Activated CD4-positive, alpha-beta T cell treated with anti-CD3 and anti-CD28 coated beads, Interleukin-2, amount 50 U/mL, for 4 hours (primary cell): Measurements from ENCODE around the gene RELA.
"Not testable (repeated sequence)": the region's sequence is repeated elsewhere in the genome, so short reads cannot be mapped to it uniquely, and the experiment has no call there.

ENCODE experiments used
- DNase-seq, 2 experiments: peaks; one replicate each; pipeline ENCODE4 v3.0.0-alpha.2; 2020

Gene RELA

GRCh38 chr11:65646958-65647701, 15.6 kb downstream of the RELA start:
- no peak for DNase-seq

DNA sequence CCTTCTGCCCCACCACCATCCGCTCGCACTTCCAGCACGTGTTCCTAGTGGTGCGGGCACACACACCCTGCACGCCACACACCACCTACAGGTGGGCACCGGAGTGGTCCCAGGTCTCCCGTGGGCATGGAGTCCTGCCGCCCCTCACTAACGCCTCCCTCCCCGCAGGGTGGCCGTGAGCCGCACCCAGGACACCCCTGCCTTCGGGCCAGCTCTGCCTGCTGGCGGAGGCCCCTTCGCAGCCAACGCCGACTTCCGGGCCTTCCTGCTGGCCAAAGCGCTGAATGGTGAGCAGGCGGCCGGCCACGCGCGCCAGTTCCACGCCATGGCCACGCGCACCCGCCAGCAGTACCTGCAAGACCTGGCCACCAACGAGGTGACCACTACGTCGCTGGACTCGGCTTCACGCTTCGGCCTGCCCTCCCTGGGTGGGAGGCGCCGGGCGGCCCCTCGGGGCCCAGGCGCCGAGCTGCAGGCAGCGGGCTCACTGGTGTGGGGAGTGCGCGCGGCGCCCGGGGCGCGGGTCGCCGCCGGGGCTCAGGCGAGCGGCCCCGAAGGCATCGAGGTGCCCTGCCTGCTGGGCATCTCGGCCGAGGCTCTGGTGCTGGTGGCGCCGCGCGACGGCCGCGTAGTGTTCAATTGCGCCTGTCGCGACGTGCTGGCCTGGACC, 16.3 kb downstream of the RELA start:
- DNase-seq, result no peak

GRCh38 chr11:65645710-65646109, 17.0 kb downstream of the RELA start:
- DNase-seq, result no peak

DNA sequence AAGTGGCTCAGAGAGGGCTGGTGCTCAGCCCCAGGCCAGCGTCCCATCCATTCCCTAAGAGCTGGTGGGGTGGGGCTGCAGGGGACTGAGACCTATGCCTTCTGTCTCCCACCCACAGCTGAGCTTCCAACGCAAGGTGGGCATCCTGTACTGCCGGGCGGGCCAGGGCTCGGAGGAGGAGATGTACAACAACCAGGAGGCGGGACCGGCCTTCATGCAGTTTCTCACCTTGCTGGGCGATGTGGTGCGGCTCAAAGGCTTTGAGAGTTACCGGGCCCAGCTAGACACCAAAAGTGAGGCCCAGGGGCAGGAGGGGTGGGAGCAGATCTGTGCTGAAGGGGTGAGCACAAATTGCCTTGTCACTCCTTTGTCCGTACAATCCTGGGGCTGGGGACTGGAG, 17.9 kb downstream of the RELA start:
- DNase-seq, result no peak

DNA sequence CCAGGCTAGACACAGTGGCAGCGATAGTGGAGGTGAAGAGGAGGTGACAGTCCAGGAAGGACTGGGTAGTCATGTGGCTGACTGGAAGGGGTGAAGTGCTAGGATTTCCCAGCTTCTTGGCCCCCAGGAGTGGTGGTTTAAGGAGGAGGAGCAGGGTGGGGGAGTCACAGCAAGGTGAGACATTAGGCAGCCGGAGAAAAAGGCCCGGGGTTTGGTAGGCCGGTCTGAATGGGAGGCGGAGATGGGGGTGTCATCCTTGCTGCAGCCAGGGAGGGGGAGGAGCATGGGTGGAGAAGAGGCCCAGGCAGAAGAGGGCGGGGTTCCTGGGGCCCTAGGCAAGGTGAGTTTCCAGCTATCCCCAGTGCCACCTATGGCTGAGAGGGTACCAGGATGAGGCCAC, 18.7 kb downstream of the RELA start:
- DNase-seq, result no peak

DNA sequence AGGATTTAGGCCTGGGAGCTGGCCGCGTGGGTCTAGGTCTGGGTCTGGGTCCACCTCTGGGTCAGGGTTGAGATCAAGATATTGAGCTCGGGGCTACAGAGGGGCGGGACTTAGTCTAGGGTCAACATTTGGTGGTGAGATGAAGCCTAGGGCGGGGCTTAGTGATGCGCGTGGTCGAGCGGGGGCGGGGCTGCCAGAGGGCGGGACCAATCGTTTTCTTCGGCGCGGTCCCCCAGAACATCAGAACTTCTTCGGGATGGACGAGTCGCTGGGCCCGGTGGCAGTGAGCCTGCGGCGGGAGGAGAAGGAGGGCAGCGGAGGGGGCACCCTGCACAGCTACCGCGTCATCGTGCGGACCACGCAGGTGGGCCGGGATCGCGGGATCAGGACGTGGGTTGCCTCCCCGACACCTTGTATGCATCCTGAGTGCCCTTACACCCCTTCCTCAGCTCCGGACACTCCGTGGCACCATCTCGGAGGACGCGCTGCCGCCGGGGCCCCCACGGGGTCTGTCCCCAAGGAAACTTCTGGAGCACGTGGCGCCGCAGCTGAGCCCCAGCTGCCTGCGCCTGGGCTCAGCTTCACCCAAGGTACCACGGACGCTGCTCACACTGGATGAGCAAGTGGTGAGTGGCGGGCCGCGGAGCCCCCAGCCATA, 20.6 kb downstream of the RELA start:
- DNase-seq, result no peak

GRCh38 chr11:65641297-65642013, 21.3 kb downstream of the RELA start:
- no peak for DNase-seq

GRCh38 chr11:65640483-65641296, 22.0 kb downstream of the RELA start:
- DNase-seq, result no peak

GRCh38 chr11:65639623-65640482, 22.9 kb downstream of the RELA start:
- DNase-seq, result peak; percentile 39 to 41

- DNase-seq, result not testable (repeated sequence)
These were observed 23.5 kb downstream of the RELA start for GRCh38 chr11:65639228-65639597.

DNA sequence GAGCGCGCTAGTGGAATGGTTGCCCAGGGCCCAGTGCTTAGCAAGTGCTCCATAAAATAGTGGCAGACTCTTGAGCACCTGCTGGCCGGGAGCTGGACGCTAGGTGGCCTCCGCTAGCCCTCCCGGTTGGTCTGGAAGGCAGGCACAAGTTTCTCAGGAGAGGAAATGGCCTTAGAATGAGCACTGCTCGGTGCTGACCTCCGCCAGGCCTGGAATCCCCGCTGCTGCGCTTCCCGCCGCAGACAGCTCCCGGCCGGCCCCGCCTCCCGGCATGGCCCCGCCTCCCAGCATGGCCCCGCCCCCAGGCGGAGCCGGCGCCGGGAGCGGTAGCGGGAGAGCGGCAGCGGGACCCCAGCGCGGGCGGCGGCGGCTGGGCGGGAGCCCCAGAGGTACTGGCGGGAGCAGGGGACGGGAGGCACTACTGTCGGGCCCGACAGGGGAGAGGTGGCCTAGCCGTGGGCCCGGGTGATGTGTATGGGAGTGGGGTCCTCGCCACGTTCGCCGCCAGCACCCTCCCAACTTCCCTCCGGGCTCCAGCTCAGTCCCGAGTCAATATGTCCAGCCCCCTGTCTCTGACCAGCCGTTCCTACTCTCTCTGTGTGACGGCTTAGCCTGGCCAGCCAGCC, 24.8 kb downstream of the RELA start, which contains the start of gene SIPA1:
Gene SIPA1 (plus strand): TSS at position 308 of the 626 bp plus-strand sequence. CDS start 2,821 bp downstream, outside the sequence.
- DNase-seq, result peak; percentile 48 to 51

- DNase-seq, result no peak
These were observed 25.6 kb downstream of the RELA start for GRCh38 chr11:65637032-65637557.

- no peak for DNase-seq
These were observed 26.3 kb downstream of the RELA start for GRCh38 chr11:65636108-65637031.

GRCh38 chr11:65634905-65635731, 27.6 kb downstream of the RELA start:
- DNase-seq, result no peak

DNA sequence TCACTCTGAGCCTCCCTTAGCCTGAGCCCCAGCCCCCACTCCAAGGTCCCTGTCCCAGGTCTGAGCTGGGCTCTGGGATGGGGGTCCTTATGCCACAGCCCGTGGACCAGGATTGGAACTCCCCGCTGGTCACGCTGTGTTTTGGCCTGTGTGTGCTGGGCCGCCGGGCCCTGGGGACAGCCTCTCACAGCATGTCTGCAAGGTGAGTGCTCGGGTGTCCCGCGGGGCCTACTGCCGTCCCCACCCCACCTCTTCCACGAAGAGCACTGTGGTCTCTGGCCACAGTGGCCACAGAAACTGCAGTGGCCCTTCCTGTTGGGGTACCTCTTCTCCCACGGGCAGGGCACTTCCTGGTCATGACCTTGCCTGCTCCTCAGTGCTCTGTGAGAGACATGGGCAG, 28.3 kb downstream of the RELA start:
- no peak for DNase-seq

DNA sequence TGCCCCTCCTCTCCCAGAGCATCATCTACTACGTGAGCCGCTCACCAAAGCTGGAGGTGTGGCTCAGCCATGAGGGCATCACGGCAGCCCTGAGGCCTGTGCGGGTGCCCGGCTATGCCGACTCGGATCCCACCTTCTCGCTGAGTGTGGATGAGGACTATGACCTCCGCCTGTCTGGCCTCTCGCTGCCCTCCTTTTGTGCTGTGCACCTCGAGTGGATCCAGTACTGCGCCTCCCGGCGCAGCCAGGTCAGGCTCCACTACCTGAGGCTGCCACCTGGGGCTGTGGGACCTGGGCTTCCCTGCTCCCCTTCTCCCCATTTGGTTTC, 28.6 kb downstream of the RELA start:
- DNase-seq, result no peak

DNA sequence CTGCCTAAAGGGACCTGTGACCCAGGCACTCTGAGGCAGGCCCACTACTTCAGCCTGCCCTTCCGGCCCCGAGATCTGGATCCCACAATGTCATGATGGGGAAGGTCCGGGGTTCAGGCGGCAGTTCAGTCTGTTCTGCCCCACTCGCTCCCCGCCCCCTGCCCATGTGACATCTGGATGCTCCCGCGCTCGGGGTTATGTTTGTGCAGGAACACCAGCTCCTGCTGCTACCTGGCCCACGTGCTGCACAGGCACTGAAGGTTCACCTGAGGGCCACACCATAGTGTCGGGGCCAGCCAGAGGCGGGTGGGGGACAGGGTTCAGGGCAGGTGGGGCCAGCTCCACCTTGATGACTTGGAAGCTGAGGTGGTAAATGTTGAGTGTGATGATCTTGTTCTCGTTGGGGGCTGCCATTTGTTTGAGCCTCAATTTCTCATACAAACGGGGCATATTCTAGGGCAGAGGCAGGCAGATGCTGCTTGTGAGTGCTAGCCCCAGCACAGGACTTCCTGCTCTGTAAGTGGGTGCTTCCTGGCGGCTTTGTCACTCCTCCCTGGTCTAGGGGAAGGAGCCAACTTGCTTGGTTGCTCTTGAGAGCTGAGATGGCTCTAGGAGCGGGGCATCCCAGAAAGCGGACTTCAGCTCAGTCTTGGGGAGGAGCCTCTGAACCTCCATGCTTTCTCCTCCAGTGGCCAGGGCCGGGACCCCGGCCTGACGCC, 29.2 kb downstream of the RELA start:
- DNase-seq, result no peak

DNA sequence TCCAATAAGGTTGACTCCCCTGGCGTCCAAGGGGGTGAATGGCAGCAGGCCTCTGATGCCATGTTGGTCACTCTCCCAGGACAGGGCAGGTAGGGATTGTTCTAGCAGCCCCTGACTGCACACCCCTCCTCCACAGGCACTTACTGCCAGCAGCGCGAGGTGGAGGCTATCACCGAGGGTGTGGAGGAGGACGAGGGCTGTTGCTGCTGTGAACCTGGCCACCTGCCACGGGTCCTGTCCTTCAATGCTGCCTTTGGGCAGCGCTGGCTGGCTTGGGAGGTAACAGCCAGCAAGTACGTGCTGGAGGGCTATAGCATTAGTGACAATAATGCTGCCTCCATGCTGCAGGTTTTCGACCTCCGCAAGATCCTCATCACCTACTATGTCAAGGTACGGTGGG, 32.5 kb downstream of the RELA start:
- DNase-seq, result no peak
